NT2/D1 (cell line): ENCODE results near the gene GLCE.

Experiments used
- SUZ12 ChIP-seq: IDR thresholded peaks from 2 replicates; pipeline ENCODE4 v1.6.1; 2011; ENCODE audit not compliant: insufficient read length, insufficient read depth; ENCODE audit errors: extremely low read depth
- YY1 ChIP-seq: IDR thresholded peaks from 2 replicates; pipeline ENCODE4 v1.6.1; 2011; ENCODE audit not compliant: insufficient read length, insufficient read depth
- ZNF274 ChIP-seq: IDR thresholded peaks from 2 replicates; pipeline ENCODE4 v1.6.1; 2011; ENCODE audit warnings: mild to moderate bottlenecking, low read depth, low read length

- TF ChIP-seq YY1 (no peak), ZNF274 (no peak), SUZ12 (no peak)
Observed at GRCh38 chr15:69148465-69148864, 12.0 kb upstream of the GLCE start.
